ENCODE measurements around the gene ANKZF1.

ANKZF1 gene

GRCh38 chr2:219247678-219248642 lies 18.4 kb downstream of the ANKZF1 start:
- TF ChIP-seq CTCF (IDR thresholded peaks at IDR 0.05; ENCODE audit: insufficient read depth, low read length, missing control alignments): no peak
- H3K4me3 ChIP-seq (ENCODE audit: low read depth, low read length): no peak overlapping the region
- CTCF ChIA-PET: interaction anchor here (1.6 to 6.3 kb wide), 3 partner anchors 10 to 47 kb away, joined by 6 to 67 read pairs (median 35); partner anchors contain the start of gene DNAJB2

GRCh38 chr2:219248845-219249202 lies 19.2 kb downstream of the ANKZF1 start:
- no peak for DNase-seq (ENCODE audit: low read depth, low spot score)
- ChIA-PET CTCF (interaction anchor here (1.1 to 6.3 kb wide), 7 partner anchors 11 to 52 kb away, joined by 3 to 67 read pairs (median 6); partner anchors contain the start of genes ABCB6 and DNAJB2), POLR2A (interaction anchor here (0.6 to 3.3 kb wide), 3 partner anchors 19 to 30 kb away, joined by 3 to 13 read pairs (median 4); partner anchors contain the start of genes ANKZF1, ATG9A and DNAJB2)
- H3K4me3 ChIP-seq (ENCODE audit: low read depth, low read length): no peak overlapping the region
- no peak for TF ChIP-seq CTCF (IDR thresholded peaks at IDR 0.05; ENCODE audit: insufficient read depth, low read length, missing control alignments)

More at GRCh38 chr2:219247678-219248642, 18.4 kb downstream of the ANKZF1 start:
- no peak for DNase-seq (ENCODE audit: low read depth, low spot score)
- POLR2A ChIA-PET: interaction anchor here (3.3 kb wide), 1 partner anchor 18 kb away, joined by 13 read pairs; the partner anchor contains the start of genes ANKZF1 and ATG9A

GRCh38 chr2:219249203-219249980 lies 19.8 kb downstream of the ANKZF1 start:
- no peak for TF ChIP-seq CTCF (IDR thresholded peaks at IDR 0.05; ENCODE audit: insufficient read depth, low read length, missing control alignments)
- ChIA-PET CTCF (interaction anchor here (1.1 to 6.3 kb wide), 8 partner anchors 12 to 79 kb away, joined by 3 to 67 read pairs (median 6); partner anchors contain the start of genes ABCB6 and DNAJB2), POLR2A (interaction anchor here (0.6 to 3.3 kb wide), 8 partner anchors 20 to 203 kb away, joined by 3 to 13 read pairs (median 4); partner anchors contain the start of genes ANKZF1, ATG9A and DNAJB2)
- H3K4me3 ChIP-seq (ENCODE audit: low read depth, low read length): no peak overlapping the region
- DNase-seq (ENCODE audit: low read depth, low spot score): no peak

GRCh38 chr2:219250049-219250781 lies 20.6 kb downstream of the ANKZF1 start:
- DNase-seq (ENCODE audit: low read depth, low spot score): no peak
- ChIA-PET CTCF (interaction anchor here (1.3 to 6.3 kb wide), 6 partner anchors 26 to 80 kb away, joined by 3 to 67 read pairs (median 6); partner anchors contain the start of genes ABCB6 and DNAJB2), POLR2A (interaction anchor here (0.6 to 3.3 kb wide), 7 partner anchors 21 to 204 kb away, joined by 3 to 13 read pairs (median 4); partner anchors contain the start of genes ANKZF1, ATG9A and DNAJB2)
- TF ChIP-seq CTCF (IDR thresholded peaks at IDR 0.05; ENCODE audit: insufficient read depth, low read length, missing control alignments): no peak
- H3K4me3 ChIP-seq (ENCODE audit: low read depth, low read length): no peak overlapping the region

- H3K4me3 ChIP-seq (ENCODE audit: low read depth, low read length): no peak overlapping the region
- ChIA-PET CTCF (interaction anchor here (0.5 to 6.3 kb wide), 10 partner anchors 10 to 132 kb away, joined by 3 to 67 read pairs (median 3); partner anchors contain the start of gene DNAJB2), POLR2A (interaction anchor here (0.7 to 1.4 kb wide), 4 partner anchors 14 to 34 kb away, joined by 3 read pairs; no protein-coding TSS in a partner anchor)
- TF ChIP-seq CTCF (IDR thresholded peaks at IDR 0.05; ENCODE audit: insufficient read depth, low read length, missing control alignments): no peak
- DNase-seq (ENCODE audit: low read depth, low spot score): no peak
Observed at GRCh38 chr2:219251656-219252055, 22.1 kb downstream of the ANKZF1 start.

Measured in AG04449 (cell line).